ENCODE measurements around the gene SLC44A1.

SLC44A1 gene

GRCh38 chr9:105275938-105276337, 31.5 kb downstream of the SLC44A1 start:
- no peak for DNase-seq

GRCh38 chr9:105278751-105279150, 34.3 kb downstream of the SLC44A1 start:
- no peak for DNase-seq

- no peak for DNase-seq
Measured at GRCh38 chr9:105280691-105281090, 36.2 kb downstream of the SLC44A1 start.

GRCh38 chr9:105281272-105281671, 36.8 kb downstream of the SLC44A1 start:
- DNase-seq, result no peak

GRCh38 chr9:105281926-105282325, 37.5 kb downstream of the SLC44A1 start:
- no peak for DNase-seq

GRCh38 chr9:105282870-105283621, 38.6 kb downstream of the SLC44A1 start:
- DNase-seq, result no peak

GRCh38 chr9:105283795-105284194, 39.3 kb downstream of the SLC44A1 start:
- no peak for DNase-seq

- DNase-seq, result no peak
Measured at GRCh38 chr9:105284463-105284862, 40.0 kb downstream of the SLC44A1 start.

GRCh38 chr9:105286098-105286497, 41.6 kb downstream of the SLC44A1 start:
- no peak for DNase-seq

- DNase-seq, result no peak
Measured at GRCh38 chr9:105289305-105289704, 44.9 kb downstream of the SLC44A1 start.

GRCh38 chr9:105290418-105290817, 46.0 kb downstream of the SLC44A1 start:
- DNase-seq, result no peak

GRCh38 chr9:105290954-105291353, 46.5 kb downstream of the SLC44A1 start:
- DNase-seq, result no peak

- no peak for DNase-seq
Measured at GRCh38 chr9:105291422-105291859, 47.0 kb downstream of the SLC44A1 start.

- no peak for DNase-seq
Measured at GRCh38 chr9:105291938-105292337, 47.5 kb downstream of the SLC44A1 start.

GRCh38 chr9:105293408-105293807, 49.0 kb downstream of the SLC44A1 start:
- no peak for DNase-seq

GRCh38 chr9:105295201-105295550, 50.7 kb downstream of the SLC44A1 start:
- no peak for DNase-seq

- no peak for DNase-seq
Measured at GRCh38 chr9:105295986-105296385, 51.5 kb downstream of the SLC44A1 start.

- no peak for DNase-seq
Measured at GRCh38 chr9:105296445-105296844, 52.0 kb downstream of the SLC44A1 start.

- DNase-seq, result no peak
Measured at GRCh38 chr9:105296877-105297287, 52.4 kb downstream of the SLC44A1 start.

- DNase-seq, result no peak
Measured at GRCh38 chr9:105297442-105298075, 53.1 kb downstream of the SLC44A1 start.

GRCh38 chr9:105299190-105299854, 54.9 kb downstream of the SLC44A1 start:
- DNase-seq, result no peak

- DNase-seq, result no peak
Measured at GRCh38 chr9:105302728-105303127, 58.3 kb downstream of the SLC44A1 start.

GRCh38 chr9:105305856-105306255, 61.4 kb downstream of the SLC44A1 start:
- no peak for DNase-seq

All from CD4-positive, alpha-beta T cell treated with Interleukin-6 for 4 hours (primary cell).